ENCODE measurements around the gene POU2F2.

GRCh38 chr19:42124386-42124901, 7.8 kb downstream of the POU2F2 start:
- TF ChIP-seq RCOR1 (IDR thresholded peaks at IDR 0.05; ENCODE audit: low read length) (no peak), TAF1 (IDR thresholded peaks at IDR 0.05; ENCODE audit: borderline replicate concordance, low read depth, low read length) (no peak), MAX (IDR thresholded peaks at IDR 0.05; ENCODE audit: low read depth) (no peak), CTCF (IDR thresholded peaks at IDR 0.05) (no peak), YY1 (IDR thresholded peaks at IDR 0.05; ENCODE audit: low read depth) (no peak), RXRA (IDR thresholded peaks at IDR 0.05; ENCODE audit: borderline replicate concordance, low read depth) (no peak)

Data from SK-N-SH (cell line).